Urothelium cell line (cell line): ENCODE data around the gene MAN2A2.
"Not testable (repeated sequence)": the region's sequence is repeated elsewhere in the genome, so short reads cannot be mapped to it uniquely, and the experiment has no call there.

Source experiments
- DNase-seq: peaks from one replicate; pipeline ENCODE4 v3.0.0; 2011; ENCODE audit warnings: low spot score, mixed read lengths
- FAIRE-seq: peaks from 2 replicates; lab custom pipeline; 2011; peaks lifted over from hg19 to GRCh38; lab: Jason Lieb, UNC

The MAN2A2 gene

GRCh38 chr15:90915808-90916440 lies 12.8 kb downstream of the MAN2A2 start:
- FAIRE-seq (no peak), DNase-seq (no peak)

- DNase-seq (no peak), FAIRE-seq (no peak)
Measured at GRCh38 chr15:90916461-90916860, 13.4 kb downstream of the MAN2A2 start.

GRCh38 chr15:90917569-90917968 lies 14.5 kb downstream of the MAN2A2 start:
- FAIRE-seq, result no peak
- DNase-seq, result no peak

GRCh38 chr15:90918034-90918788 lies 15.1 kb downstream of the MAN2A2 start:
- DNase-seq (no peak), FAIRE-seq (no peak)

GRCh38 chr15:90918835-90919234 lies 15.7 kb downstream of the MAN2A2 start:
- no peak for DNase-seq
- no peak for FAIRE-seq

- DNase-seq, result no peak
- no peak for FAIRE-seq
Measured at GRCh38 chr15:90921887-90922286, 18.8 kb downstream of the MAN2A2 start.

- not testable (repeated sequence) for DNase-seq, FAIRE-seq
Measured at GRCh38 chr15:90922712-90923322, 19.7 kb downstream of the MAN2A2 start.

GRCh38 chr15:90924375-90924774 lies 21.3 kb downstream of the MAN2A2 start:
- DNase-seq (no peak), FAIRE-seq (no peak)

- not testable (repeated sequence) for DNase-seq, FAIRE-seq
Measured at GRCh38 chr15:90926766-90927165, 23.7 kb downstream of the MAN2A2 start.

GRCh38 chr15:90928106-90928505 lies 25.0 kb downstream of the MAN2A2 start:
- FAIRE-seq, DNase-seq: not testable (repeated sequence)

GRCh38 chr15:90929246-90930019 lies 26.3 kb downstream of the MAN2A2 start:
- FAIRE-seq, result no peak
- no peak for DNase-seq

- DNase-seq (no peak), FAIRE-seq (no peak)
Measured at GRCh38 chr15:90930861-90931574, 27.9 kb downstream of the MAN2A2 start.

- no peak for DNase-seq
- FAIRE-seq, result no peak
Measured at GRCh38 chr15:90931575-90931827, 28.4 kb downstream of the MAN2A2 start.

GRCh38 chr15:90931828-90932659 lies 28.9 kb downstream of the MAN2A2 start, which contains the start of gene HDDC3:
Gene HDDC3 (minus strand): TSS chr15:90932549. CDS start chr15:90932540, 9 bp downstream.
- FAIRE-seq, result no peak

GRCh38 chr15:90932660-90932991 lies 29.5 kb downstream of the MAN2A2 start:
- no peak for FAIRE-seq

More at GRCh38 chr15:90931828-90932659, 28.9 kb downstream of the MAN2A2 start, which contains the start of gene HDDC3:
- peak; percentile 92 for DNase-seq

GRCh38 chr15:90933301-90933700 lies 30.2 kb downstream of the MAN2A2 start:
- FAIRE-seq (no peak), DNase-seq (no peak)

More at GRCh38 chr15:90932660-90932991, 29.5 kb downstream of the MAN2A2 start:
- no peak for DNase-seq

- DNase-seq (peak; percentile 89), FAIRE-seq (no peak)
Measured at GRCh38 chr15:90934256-90934948, 31.3 kb downstream of the MAN2A2 start.

- FAIRE-seq (no peak), DNase-seq (peak; percentile 98)
Measured at GRCh38 chr15:90934949-90935751, 32.0 kb downstream of the MAN2A2 start, which contains the start of gene UNC45A. Gene UNC45A (plus strand): TSS chr15:90935285. CDS start chr15:90935325, 40 bp downstream.
